KG1 (cell line): ENCODE measurements around the gene SPA17.
A peak's percentile ranks its signal among the peaks of the same experiment; 100 is the strongest.

Source experiments
- DNase-seq: peaks from one replicate; lab custom pipeline; 2025; lab: John Stamatoyannopoulos, UW

Gene SPA17

GRCh38 chr11:124673333-124674167, at the start of gene SPA17, which contains the start of gene SIAE:
TSS of gene SPA17 (plus strand) at chr11:124673904. CDS start at chr11:124675265, 1,361 bp downstream.
TSS of gene SIAE (minus strand) at chr11:124673739. CDS start at chr11:124673708, 31 bp downstream.
- peak; percentile 84 for DNase-seq

DNA sequence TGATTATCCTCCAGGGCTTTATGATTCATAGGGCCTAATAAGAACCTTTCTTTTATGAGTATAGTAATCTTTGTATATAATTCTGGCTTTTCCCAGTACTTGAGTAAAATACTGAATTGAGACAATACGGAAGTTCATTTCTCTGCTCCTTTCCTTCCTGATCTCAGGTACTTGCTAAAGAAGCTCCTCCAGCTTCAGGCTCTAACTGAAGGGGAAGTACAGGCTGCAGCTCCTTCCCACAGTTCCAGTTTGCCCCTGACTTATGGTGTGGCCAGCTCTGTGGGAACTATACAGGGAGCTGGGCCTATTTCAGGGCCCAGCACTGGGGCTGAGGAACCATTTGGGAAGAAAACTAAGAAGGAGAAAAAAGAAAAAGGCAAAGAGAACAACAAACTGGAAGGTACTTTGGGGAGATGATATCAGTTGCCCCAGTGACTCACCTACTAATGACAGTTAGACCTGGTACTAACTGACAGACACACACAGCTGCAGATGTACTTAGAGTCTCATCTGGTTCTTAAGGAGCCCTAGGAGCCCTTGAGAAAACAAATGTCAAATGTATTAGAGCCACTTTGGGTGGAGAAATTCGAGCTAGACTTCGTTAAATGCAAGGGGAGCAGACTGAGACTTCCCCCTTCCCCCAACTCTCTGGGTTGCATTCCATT, 48.1 kb upstream of the SPA17 start:
- DNase-seq: no peak

- DNase-seq: no peak
Measured at GRCh38 chr11:124627546-124627945, 46.2 kb upstream of the SPA17 start.

- DNase-seq: no peak
Measured at GRCh38 chr11:124629961-124630360, 43.7 kb upstream of the SPA17 start.

- DNase-seq: no peak
Measured at GRCh38 chr11:124633355-124633754, 40.3 kb upstream of the SPA17 start.

GRCh38 chr11:124635932-124636331, 37.8 kb upstream of the SPA17 start:
- no peak for DNase-seq

DNA sequence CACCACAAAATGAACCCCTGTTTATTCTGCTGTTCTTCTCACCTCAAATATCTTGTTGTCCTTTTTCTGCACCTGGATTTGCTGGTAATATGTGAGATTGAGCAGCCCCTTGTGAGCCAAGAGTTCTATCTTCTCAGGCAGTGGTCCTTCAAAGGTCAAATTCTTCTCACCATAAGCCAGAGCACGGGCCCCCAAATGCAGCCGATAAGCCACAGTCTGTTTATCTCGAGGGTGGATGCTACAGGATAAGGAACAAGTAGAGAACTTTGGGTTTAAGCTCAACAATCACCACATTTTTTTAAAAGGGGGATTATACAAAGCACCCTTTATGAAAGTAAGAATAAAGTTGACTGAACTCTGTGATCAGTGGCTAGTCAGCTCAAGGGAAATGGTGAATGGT, 35.2 kb upstream of the SPA17 start:
- no peak for DNase-seq

GRCh38 chr11:124639186-124639585, 34.5 kb upstream of the SPA17 start:
- DNase-seq: no peak

GRCh38 chr11:124640666-124641065, 33.0 kb upstream of the SPA17 start:
- DNase-seq: no peak

- no peak for DNase-seq
Measured at GRCh38 chr11:124642628-124643027, 31.1 kb upstream of the SPA17 start.

GRCh38 chr11:124643042-124643604, 30.6 kb upstream of the SPA17 start:
- DNase-seq: no peak

DNA sequence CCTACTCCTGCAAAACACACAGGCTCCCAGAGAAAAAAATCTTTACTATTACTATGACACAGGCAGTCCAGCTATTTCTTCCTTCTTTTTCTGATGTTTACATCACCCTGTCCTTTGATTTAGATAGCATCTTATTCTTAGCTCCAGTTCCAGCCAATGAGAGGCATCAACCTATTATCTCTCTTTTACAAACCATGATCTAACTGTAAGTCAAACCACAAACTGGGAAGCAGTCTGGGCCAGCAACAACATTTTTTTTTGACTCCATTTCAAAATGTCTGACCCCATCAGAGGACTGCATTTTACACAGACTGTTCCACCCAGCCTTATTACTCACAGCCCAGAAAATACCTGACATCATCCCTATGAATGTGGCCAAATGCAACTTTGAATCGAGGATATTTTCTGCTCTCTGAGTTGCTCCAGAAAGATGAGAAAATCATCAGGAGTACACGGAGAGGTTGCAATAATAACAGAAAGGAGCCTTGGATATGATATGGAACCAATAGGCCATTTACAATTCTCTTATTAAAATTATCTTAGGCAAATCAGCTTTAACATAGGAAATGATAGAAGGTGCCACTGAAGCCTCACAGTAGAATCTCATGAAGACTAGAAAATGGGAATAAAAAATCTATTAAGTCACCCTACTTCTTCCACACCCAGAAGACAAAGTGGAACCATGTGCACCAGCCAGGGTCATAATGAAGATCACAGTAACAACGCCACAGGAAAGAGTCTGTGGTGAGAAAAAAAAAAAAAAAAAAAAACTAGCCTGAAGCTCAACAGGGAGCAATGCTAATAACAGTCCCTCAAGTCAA, 29.9 kb upstream of the SPA17 start:
- no peak for DNase-seq

DNA sequence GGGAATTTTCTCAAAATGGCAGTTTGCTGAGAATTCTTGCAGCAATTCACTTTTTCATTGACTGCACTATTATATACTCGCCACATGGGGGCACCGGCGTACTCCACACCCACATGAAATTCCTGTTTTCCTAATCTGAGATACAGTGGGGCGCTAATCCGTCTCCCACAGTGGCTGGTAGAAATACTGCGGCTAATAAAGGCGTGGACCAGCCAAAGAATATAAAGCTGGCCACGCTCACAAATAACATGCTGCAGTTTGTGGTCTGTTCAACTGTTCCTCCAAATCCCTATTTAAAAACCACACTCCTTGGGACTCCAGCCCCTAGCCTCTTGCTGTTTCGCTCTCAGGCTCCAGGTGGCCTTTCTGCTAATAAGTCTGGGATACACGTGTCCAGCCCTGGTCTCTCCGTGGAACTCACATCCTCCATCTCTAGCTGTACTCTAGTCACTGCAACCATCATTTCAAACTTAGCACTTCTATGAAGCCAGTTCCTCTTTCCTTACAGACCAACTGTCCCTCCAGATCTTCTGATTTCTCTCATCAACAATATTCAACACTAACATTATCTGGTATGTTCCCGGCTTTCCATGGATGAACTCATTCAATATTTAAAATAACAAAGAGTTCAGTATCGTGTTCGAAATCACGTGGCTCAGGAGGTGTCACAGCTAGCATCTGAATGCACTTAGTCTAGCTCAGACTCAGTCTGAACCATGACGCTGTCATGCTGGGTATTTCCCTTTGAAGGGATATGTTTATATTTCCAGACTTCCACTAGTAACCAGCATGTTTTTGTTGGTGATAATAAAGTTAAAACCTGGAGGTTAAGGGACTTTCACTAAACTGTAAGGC, 29.1 kb upstream of the SPA17 start:
- DNase-seq: peak; percentile 11

- DNase-seq: no peak
Measured at GRCh38 chr11:124646148-124646547, 27.6 kb upstream of the SPA17 start.

DNA sequence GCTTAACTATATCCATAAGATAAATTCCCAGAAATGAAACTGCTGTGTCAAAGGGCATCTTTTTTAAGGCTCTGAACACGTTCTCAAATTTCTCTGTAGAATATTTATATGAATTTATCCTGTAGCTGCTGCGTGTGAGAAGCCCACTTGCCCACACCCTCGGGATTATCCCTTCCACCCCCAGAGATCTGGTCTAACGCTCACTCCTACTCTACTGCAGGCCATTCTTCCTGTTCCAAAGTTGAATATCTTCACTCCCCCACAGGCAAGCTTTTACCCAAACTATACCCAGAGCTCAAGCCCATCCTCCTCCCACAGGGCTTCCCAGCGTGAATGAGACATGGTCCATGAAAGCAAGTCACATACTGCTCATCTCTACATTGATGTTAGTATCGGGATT, 25.1 kb upstream of the SPA17 start:
- DNase-seq: no peak

DNA sequence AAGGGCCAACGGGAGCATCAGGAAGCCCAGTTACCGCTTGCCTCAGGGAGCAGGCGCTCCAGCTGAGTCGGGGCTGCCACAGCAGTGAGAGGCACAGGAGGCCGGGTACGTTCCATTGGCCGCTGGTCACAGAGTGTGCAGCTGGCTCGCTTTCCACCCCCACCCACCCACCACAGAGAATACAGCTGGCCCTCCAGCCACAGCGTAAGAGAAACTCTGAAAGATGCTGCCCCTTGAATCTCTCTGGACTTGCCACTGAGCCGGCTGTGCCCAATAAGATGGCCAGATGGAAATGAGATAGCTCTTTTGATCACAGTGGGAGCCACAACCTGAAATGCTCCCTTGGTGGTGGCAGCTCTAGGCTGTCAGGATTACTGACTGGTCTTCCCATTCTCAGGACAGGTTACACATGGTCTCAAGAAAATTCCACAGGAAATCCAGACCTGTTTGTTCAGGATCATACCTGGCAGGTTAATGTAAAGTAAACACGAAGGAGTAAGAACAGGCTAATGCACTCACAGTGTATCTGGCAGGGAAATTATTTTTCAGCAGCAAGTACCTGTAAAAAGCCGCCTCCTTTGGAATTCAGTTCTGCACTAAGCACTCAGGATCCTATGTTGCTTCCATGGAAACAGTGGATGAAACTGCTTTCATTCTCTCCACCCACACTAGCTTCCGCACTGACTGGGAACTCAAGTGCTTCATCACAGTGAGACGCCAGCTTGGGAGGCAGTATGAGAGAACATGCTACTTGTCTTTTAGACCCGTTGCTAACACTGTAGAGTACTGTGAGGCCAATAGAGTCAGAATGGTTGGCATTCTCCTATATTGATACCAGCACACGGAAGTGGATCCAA, 16.7 kb upstream of the SPA17 start:
- no peak for DNase-seq

DNA sequence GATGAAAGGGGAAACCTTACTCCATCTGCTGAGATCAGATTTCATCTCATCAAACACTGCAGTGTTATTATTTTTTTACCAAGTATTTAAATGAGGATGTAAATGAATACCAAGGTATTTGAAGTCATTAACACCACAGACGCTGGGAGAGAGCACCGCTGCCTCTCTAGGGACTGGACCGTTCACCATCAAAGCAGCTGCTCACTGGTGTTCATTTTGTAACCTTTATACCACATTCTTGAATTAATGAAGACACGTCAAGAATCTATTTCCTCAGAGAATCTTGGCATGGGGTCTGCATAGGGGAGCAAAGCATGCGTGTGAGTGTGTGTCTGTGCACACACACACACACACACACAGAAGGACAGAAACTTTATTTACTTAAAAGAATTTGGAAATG, 15.8 kb upstream of the SPA17 start:
- DNase-seq: no peak

DNA sequence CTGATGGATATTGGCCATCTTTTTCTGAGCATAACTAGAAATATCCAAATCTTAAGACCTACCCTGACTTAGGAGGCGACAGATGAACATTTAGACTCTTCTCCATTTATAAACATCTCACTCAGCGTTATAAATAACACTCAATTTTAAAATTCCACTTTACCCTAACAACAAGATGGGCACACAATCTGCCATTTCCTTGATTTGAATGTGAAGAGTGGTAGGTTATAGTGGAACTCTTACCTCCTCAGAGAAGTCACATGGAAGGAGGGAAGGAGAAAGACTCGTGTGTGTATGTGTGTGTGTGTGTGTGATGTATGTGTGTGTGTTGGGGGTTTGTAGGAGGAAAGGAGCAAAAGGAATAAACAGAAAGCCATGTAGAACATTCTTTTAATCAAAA, 15.2 kb upstream of the SPA17 start:
- DNase-seq: no peak

DNA sequence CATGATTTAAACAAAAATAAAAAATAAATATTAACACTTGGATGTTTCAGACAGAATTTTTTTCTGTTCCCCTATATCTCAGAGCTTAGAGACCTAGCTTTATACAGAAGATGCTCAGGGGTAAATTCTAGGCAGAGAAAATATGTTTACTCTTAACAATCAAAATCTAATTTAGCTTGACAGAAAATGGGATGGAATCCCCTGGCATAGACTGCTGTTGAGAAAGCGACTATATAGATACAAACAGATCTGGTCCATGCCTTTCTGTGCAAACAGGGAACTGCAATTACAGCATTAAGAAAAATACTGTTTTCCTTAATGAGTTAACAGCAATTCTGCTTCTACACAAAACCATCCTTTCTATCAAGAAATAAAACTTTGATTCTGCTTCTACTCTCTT, 14.7 kb upstream of the SPA17 start:
- no peak for DNase-seq

DNA sequence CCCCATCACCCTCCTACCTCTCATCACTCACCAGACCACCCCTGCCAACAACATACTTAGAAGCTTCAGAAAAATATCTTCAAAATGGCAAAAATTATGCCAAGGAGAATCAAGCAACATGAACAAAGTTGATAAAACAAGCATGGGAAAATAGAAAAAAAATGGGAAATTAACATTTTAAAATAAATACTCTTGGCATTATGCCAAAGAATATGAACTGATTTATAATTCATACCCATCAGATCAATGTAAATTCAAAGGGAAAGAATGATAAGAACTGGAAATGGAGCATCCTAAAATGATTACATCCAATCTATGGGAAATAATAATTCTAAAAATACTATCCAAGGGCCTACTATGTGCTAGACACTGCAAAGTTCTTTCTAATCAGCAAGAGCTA, 12.2 kb upstream of the SPA17 start:
- DNase-seq: no peak
